MCF 10A (cell line): ENCODE results near the gene LMO7. TPM values are rescaled to one million over a fixed set of nuclear protein-coding genes. Genes with fewer than 3 reads are reported as not detected.

Source experiments
- BruUV-seq: library from RNA; stranded (reverse); fragments of 400-500 nt; replicated peaks from 2 replicates; lab custom pipeline; 2021; lab: Mats Ljungman, UMichigan
- CTCF ChIA-PET: fragments of 300-600 bp; sonication (Branson Sonifier 250); formaldehyde crosslinking; extraction: SDS; loops from one replicate; lab custom pipeline; 2021; ENCODE audit warnings: antibody characterized with exemption, inconsistent platforms; lab: Yijun Ruan, JAX
- POLR2A ChIA-PET: fragments of 300-600, 350-650 bp; sonication (Branson Sonifier 250); formaldehyde crosslinking; extraction: SDS; loops from one replicate; lab custom pipeline; 2020; ENCODE audit warnings: antibody characterized with exemption, inconsistent platforms; lab: Yijun Ruan, JAX
- DNase-seq: peaks from one replicate; pipeline ENCODE4 v3.0.0-alpha.2; 2018; ENCODE audit not compliant: unreplicated experiment
- H3K27ac Mint-ChIP-seq: one replicate; pipeline ENCODE4 v1.8.0; 2022; ENCODE audit warnings: mild to moderate bottlenecking, low read depth, mixed read lengths; ENCODE audit not compliant: unreplicated experiment
- H3K27me3 Mint-ChIP-seq: one replicate; pipeline ENCODE4 v1.8.0; 2022; ENCODE audit warnings: mixed read lengths; ENCODE audit not compliant: insufficient read depth, unreplicated experiment
- H3K36me3 Mint-ChIP-seq: one replicate; pipeline ENCODE4 v1.8.0; 2022; ENCODE audit warnings: mild to moderate bottlenecking, moderate library complexity, mixed read lengths; ENCODE audit not compliant: insufficient read depth, unreplicated experiment
- H3K4me1 Mint-ChIP-seq: one replicate; pipeline ENCODE4 v1.8.0; 2022; ENCODE audit warnings: mixed read lengths; ENCODE audit not compliant: insufficient read depth, unreplicated experiment
- H3K4me3 Mint-ChIP-seq: one replicate; pipeline ENCODE4 v1.8.0; 2022; ENCODE audit warnings: mild to moderate bottlenecking, moderate library complexity, mixed read lengths; ENCODE audit not compliant: unreplicated experiment
- H3K9me3 Mint-ChIP-seq: one replicate; pipeline ENCODE4 v1.8.0; 2022; ENCODE audit warnings: mixed read lengths; ENCODE audit not compliant: unreplicated experiment
- CTCF ChIP-seq: fragments of 200-600 bp; IDR thresholded peaks from one replicate; pipeline ENCODE4 v1.8.0; 2022; ENCODE audit warnings: antibody characterized with exemption, mild to moderate bottlenecking; ENCODE audit not compliant: unreplicated experiment
- intact Hi-C: fragments of 100-400 bp; cut with micrococcal nuclease; formaldehyde crosslinking; loops from 2 replicates; pipeline ENCODE4 v1.14.1; 2022
- total RNA-seq: library from RNA; stranded (reverse); gene quantifications from 2 replicates; pipeline ENCODE4 v1.2.3, GENCODE V29; 2022

Gene LMO7
- total RNA-seq, 1 experiment from 2014 or later, result 30.8 TPM

- no peak for DNase-seq
- Mint-ChIP-seq H3K4me3 (no peak overlapping the region), H3K4me1 (no peaks in the 10 kb centered on the region), H3K27me3 (no peaks in the 10 kb centered on the region), H3K36me3 (peaks cover 8% of the 10 kb centered on the region), H3K9me3 (no peaks in the 10 kb centered on the region), H3K27ac (no peak overlapping the region)
- intact Hi-C loops, result no loop called here
- no TSS peak for BruUV-seq
- ChIA-PET CTCF (interaction anchor here (1.2 to 5.5 kb wide), 2 partner anchors 18 to 99 kb away, joined by 3 to 35 read pairs; no protein-coding TSS in a partner anchor), POLR2A (interaction anchor here (3.9 kb wide), 1 partner anchor 34 kb away, joined by 14 read pairs; no protein-coding TSS in a partner anchor)
- no peak for TF ChIP-seq CTCF
Observed at GRCh38 chr13:75794663-75795062, 158.5 kb downstream of the LMO7 start.

GRCh38 chr13:75795274-75795673, 159.1 kb downstream of the LMO7 start:
- no TSS peak for BruUV-seq
- H3K4me3 Mint-ChIP-seq, result no peak overlapping the region
- intact Hi-C loops, result no loop called here
- peaks cover 8% of the 10 kb centered on the region for H3K36me3 Mint-ChIP-seq
- ChIA-PET POLR2A (interaction anchor here (3.9 kb wide), 1 partner anchor 34 kb away, joined by 14 read pairs; no protein-coding TSS in a partner anchor), CTCF (interaction anchor here (1.2 to 5.5 kb wide), 2 partner anchors 35 to 99 kb away, joined by 3 to 35 read pairs; no protein-coding TSS in a partner anchor)
- H3K27me3 Mint-ChIP-seq, result no peaks in the 10 kb centered on the region
- no peaks in the 10 kb centered on the region for H3K4me1 Mint-ChIP-seq
- no peaks in the 10 kb centered on the region for H3K9me3 Mint-ChIP-seq
- DNase-seq, result no peak
- no peak for TF ChIP-seq CTCF
- no peak overlapping the region for H3K27ac Mint-ChIP-seq

- Mint-ChIP-seq H3K4me1 (no peaks in the 10 kb centered on the region), H3K36me3 (peaks cover 8% of the 10 kb centered on the region), H3K27ac (no peak overlapping the region), H3K9me3 (no peaks in the 10 kb centered on the region), H3K4me3 (no peak overlapping the region), H3K27me3 (no peaks in the 10 kb centered on the region)
- POLR2A ChIA-PET, result interaction anchor here (1.8 to 3.9 kb wide), 2 partner anchors 36 to 92 kb away, joined by 6 to 14 read pairs; no protein-coding TSS in a partner anchor
- no peak for TF ChIP-seq CTCF
- BruUV-seq, result no TSS peak
- DNase-seq, result no peak
- CTCF ChIA-PET, result interaction anchor here (1.1 to 5.5 kb wide), 2 partner anchors 101 to 110 kb away, joined by 4 to 35 read pairs; no protein-coding TSS in a partner anchor
- intact Hi-C loops, result no loop called here
Observed at GRCh38 chr13:75796825-75797224, 160.7 kb downstream of the LMO7 start.

- POLR2A ChIA-PET, result interaction anchor here (1.8 to 3.9 kb wide), 2 partner anchors 36 to 93 kb away, joined by 6 to 14 read pairs; no protein-coding TSS in a partner anchor
- H3K36me3 Mint-ChIP-seq, result peaks cover 8% of the 10 kb centered on the region
- no peaks in the 10 kb centered on the region for H3K4me1 Mint-ChIP-seq
- no peaks in the 10 kb centered on the region for H3K9me3 Mint-ChIP-seq
- H3K4me3 Mint-ChIP-seq, result no peak overlapping the region
- CTCF ChIA-PET, result interaction anchor here (11.4 kb wide), 1 partner anchor 101 kb away, joined by 75 read pairs; no protein-coding TSS in a partner anchor
- no peak overlapping the region for H3K27ac Mint-ChIP-seq
- no peak for DNase-seq
- H3K27me3 Mint-ChIP-seq, result no peaks in the 10 kb centered on the region
- intact Hi-C loops, result no loop called here
- no TSS peak for BruUV-seq
- no peak for TF ChIP-seq CTCF
Observed at GRCh38 chr13:75797239-75797638, 161.1 kb downstream of the LMO7 start.
